ENCODE measurements around the gene CFAP74.
"Not testable (repeated sequence)": the region's sequence is repeated elsewhere in the genome, so short reads cannot be mapped to it uniquely, and the experiment has no call there.

Gene CFAP74

GRCh38 chr1:1986451-1987141, 17.0 kb downstream of the CFAP74 start:
- no peak for DNase-seq

GRCh38 chr1:1985375-1986050, 18.1 kb downstream of the CFAP74 start:
- DNase-seq: no peak

- DNase-seq: no peak
Observed at GRCh38 chr1:1984560-1985070, 19.0 kb downstream of the CFAP74 start.

GRCh38 chr1:1982379-1983232, 21.0 kb downstream of the CFAP74 start:
- no peak for DNase-seq

GRCh38 chr1:1981631-1982327, 21.8 kb downstream of the CFAP74 start:
- not testable (repeated sequence) for DNase-seq

- DNase-seq: no peak
Observed at GRCh38 chr1:1981142-1981500, 22.5 kb downstream of the CFAP74 start.

GRCh38 chr1:1980467-1981141, 23.0 kb downstream of the CFAP74 start:
- no peak for DNase-seq

GRCh38 chr1:1979482-1980165, 24.0 kb downstream of the CFAP74 start:
- no peak for DNase-seq

GRCh38 chr1:1978690-1979481, 24.7 kb downstream of the CFAP74 start:
- DNase-seq: not testable (repeated sequence)

- DNase-seq: no peak
Observed at GRCh38 chr1:1978108-1978507, 25.5 kb downstream of the CFAP74 start.

GRCh38 chr1:1976031-1976430, 27.6 kb downstream of the CFAP74 start:
- no peak for DNase-seq

- DNase-seq: no peak
Observed at GRCh38 chr1:1975535-1975934, 28.1 kb downstream of the CFAP74 start.

GRCh38 chr1:1974834-1975233, 28.8 kb downstream of the CFAP74 start:
- no peak for DNase-seq

GRCh38 chr1:1973716-1974642, 29.6 kb downstream of the CFAP74 start:
- no peak for DNase-seq

GRCh38 chr1:1972976-1973715, 30.4 kb downstream of the CFAP74 start:
- no peak for DNase-seq

- no peak for DNase-seq
Observed at GRCh38 chr1:1971688-1972087, 31.9 kb downstream of the CFAP74 start.

GRCh38 chr1:1971017-1971416, 32.6 kb downstream of the CFAP74 start:
- DNase-seq: no peak

- no peak for DNase-seq
Observed at GRCh38 chr1:1969953-1970716, 33.5 kb downstream of the CFAP74 start.

All from activated gamma-delta T cell (primary cell).